ENCODE data around the gene PELI2.

DNA sequence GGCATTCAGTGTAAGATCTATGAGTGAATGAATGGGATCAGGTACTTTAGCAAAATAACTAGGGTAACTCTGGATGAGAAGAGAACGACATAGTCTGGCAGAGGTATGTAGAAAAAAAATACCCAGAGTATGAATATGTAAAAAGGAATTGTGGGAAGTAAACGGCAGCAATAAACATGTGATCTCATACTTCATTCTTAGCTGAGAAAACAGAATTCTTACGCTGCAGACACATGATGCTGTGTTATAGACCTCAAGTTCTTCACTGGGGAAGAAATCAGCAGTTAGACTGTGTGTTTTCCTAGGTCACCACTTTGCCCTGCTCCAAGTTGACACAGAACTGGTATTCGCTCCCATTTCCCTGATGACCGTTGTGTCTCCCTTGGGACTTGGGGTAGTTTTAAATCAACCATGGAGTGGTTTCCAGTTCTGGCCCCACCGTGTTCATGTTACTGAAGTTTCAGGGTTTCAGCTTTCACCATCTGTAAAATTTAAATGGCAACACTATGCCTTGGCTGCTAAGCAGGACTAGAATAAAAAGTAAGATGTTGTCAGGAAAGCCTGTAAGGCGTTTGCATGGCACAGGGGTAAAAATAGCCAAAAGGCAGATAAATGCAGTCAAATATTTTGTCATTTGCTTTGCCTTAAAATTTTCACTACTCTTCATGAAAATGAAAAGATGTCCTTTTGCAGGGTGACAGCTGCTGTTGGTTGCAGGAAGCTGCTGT lies 223.7 kb downstream of the PELI2 start:
- TF ChIP-seq, protein P1, sequence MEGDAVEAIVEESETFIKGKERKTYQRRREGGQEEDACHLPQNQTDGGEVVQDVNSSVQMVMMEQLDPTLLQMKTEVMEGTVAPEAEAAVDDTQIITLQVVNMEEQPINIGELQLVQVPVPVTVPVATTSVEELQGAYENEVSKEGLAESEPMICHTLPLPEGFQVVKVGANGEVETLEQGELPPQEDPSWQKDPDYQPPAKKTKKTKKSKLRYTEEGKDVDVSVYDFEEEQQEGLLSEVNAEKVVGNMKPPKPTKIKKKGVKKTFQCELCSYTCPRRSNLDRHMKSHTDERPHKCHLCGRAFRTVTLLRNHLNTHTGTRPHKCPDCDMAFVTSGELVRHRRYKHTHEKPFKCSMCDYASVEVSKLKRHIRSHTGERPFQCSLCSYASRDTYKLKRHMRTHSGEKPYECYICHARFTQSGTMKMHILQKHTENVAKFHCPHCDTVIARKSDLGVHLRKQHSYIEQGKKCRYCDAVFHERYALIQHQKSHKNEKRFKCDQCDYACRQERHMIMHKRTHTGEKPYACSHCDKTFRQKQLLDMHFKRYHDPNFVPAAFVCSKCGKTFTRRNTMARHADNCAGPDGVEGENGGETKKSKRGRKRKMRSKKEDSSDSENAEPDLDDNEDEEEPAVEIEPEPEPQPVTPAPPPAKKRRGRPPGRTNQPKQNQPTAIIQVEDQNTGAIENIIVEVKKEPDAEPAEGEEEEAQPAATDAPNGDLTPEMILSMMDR (conservative IDR thresholded peaks at IDR 0.05): no peak
- no peak for TF ChIP-seq EZH2 (IDR thresholded peaks at IDR 0.05; ENCODE audit: low read depth)

Data from PC-9 (cell line).